Fibroblast of lung (primary cell): ENCODE results near the gene TMLHE.

Source experiments
- EZH2 ChIP-seq: IDR thresholded peaks from 2 replicates; pipeline ENCODE4 v1.5.1; 2012; ENCODE audit warnings: low read length, control low read depth, mild to moderate bottlenecking; ENCODE audit errors: missing control alignments
- TF ChIP-seq, protein P1 (sequence below), 2 donors: IDR thresholded peaks in 1 of 2; conservative IDR thresholded peaks in 1 of 2; 1 replicate in 1 of 2; 2 replicates in 1 of 2; pipeline ENCODE4 v1.5.1; 2011 to 2012; ENCODE audit warnings: low read length in 2 of 2, control low read depth in 1 of 2, inconsistent platforms in 1 of 2, low read depth in 1 of 2, mild to moderate bottlenecking in 1 of 2

- TF ChIP-seq, protein P1, sequence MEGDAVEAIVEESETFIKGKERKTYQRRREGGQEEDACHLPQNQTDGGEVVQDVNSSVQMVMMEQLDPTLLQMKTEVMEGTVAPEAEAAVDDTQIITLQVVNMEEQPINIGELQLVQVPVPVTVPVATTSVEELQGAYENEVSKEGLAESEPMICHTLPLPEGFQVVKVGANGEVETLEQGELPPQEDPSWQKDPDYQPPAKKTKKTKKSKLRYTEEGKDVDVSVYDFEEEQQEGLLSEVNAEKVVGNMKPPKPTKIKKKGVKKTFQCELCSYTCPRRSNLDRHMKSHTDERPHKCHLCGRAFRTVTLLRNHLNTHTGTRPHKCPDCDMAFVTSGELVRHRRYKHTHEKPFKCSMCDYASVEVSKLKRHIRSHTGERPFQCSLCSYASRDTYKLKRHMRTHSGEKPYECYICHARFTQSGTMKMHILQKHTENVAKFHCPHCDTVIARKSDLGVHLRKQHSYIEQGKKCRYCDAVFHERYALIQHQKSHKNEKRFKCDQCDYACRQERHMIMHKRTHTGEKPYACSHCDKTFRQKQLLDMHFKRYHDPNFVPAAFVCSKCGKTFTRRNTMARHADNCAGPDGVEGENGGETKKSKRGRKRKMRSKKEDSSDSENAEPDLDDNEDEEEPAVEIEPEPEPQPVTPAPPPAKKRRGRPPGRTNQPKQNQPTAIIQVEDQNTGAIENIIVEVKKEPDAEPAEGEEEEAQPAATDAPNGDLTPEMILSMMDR (conservative IDR thresholded peaks at IDR 0.05 in 1 of 2, IDR thresholded peaks at IDR 0.05 in 1 of 2; ENCODE audit: low read depth in 1 of 2, low read length in 2 of 2) = no peak
- TF ChIP-seq EZH2 = no peak
Observed at GRCh38 chrX:155611302-155611701, 1.4 kb downstream of the TMLHE start.
